Myocyte (in vitro differentiated cells): ENCODE measurements around the gene ULK3. TPM values are rescaled to one million over a fixed set of nuclear protein-coding genes. Genes with fewer than 3 reads are reported as not detected.
A peak's percentile ranks its signal among the peaks of the same experiment; 100 is the strongest.

Source experiments
- DNase-seq: peaks from one replicate; pipeline ENCODE4 v3.0.0-alpha.2; 2012; ENCODE audit warnings: low read depth
- total RNA-seq: library from RNA; depleted of rRNA; stranded (reverse); fragments of >200 nt; gene quantifications from 2 replicates; pipeline ENCODE4 v1.2.3, GENCODE V29; 2014

Gene ULK3
- total RNA-seq, 1 donor from 2014 or later, result 75.0 TPM

- DNase-seq, result no peak
Observed at GRCh38 chr15:74800559-74801094, 42.3 kb downstream of the ULK3 start.

GRCh38 chr15:74799856-74800558 lies 42.9 kb downstream of the ULK3 start:
- peak; percentile 72 for DNase-seq

DNA sequence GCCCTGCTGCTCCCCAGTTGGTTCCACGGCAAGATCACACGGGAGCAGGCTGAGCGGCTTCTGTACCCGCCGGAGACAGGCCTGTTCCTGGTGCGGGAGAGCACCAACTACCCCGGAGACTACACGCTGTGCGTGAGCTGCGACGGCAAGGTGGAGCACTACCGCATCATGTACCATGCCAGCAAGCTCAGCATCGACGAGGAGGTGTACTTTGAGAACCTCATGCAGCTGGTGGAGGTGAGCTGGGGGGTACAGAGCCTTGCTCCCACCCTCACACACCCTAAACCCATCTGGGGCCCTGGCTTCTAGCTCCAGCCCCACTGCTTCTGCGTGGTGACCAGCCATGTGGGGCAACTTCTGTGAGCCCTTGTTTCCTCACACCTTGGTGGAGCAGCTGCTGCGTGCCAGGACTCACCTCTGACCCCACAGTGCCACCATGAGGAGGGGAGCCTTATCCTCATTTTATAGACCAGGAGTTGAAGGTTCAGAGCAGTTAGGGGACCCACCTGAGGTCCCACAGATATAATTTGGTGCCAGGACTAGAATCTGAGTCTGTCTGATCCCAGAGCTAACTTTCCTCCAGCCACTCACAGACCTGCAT lies 43.6 kb downstream of the ULK3 start:
- no peak for DNase-seq

GRCh38 chr15:74798388-74799254 lies 44.3 kb downstream of the ULK3 start:
- no peak for DNase-seq

DNA sequence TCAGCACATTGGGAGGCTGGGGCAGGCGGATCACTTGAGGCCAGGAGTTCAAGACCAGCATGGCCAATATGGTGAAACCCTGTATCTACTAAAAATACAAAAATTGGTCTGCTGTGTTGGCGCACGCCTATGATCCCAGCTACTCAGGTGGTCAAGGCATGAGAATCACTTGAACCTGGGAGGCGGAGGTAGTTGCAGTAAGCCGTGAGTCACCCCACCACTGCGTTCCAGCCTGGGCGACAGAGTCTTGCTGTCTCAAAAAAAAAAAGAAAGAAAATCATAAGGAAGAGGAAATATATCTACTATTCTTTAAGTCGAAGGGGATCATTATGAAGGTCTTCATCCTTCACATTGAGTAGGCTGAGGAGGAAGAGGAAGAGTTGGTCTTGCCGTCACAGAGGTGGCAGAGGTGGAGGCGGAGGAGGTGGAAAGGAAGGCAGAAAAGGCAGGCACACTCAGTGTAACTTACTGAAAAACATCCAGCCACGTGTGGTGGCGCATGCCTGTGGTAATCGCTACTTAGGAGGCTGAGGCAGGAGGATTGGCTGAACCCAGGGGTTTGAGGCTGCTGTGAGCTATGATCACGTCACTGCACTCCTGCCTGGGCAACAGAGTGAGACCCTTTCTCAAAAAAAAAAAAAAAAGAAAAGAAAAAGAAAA lies 46.9 kb downstream of the ULK3 start:
- no peak for DNase-seq

DNA sequence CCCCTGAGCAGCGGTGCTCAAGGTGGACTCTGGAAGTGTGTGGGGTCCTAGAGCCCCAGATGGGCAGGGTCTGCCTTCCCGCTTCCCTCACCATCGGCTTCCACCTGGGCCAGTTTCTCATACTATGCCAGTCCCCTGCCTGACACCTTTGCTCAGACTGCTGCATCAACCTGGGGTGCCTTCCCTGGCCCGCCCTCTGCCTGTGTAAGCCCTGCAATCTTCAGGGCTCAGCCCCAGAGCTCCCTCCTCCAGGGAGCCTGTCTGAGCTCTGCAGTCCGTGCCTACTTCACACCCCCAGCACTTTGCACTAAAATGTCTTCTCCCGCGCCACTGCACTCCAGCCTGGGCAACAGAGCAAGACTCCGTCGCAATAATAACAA lies 48.0 kb downstream of the ULK3 start:
- DNase-seq, result no peak

- DNase-seq, result no peak
Observed at GRCh38 chr15:74794248-74794969, 48.5 kb downstream of the ULK3 start.

DNA sequence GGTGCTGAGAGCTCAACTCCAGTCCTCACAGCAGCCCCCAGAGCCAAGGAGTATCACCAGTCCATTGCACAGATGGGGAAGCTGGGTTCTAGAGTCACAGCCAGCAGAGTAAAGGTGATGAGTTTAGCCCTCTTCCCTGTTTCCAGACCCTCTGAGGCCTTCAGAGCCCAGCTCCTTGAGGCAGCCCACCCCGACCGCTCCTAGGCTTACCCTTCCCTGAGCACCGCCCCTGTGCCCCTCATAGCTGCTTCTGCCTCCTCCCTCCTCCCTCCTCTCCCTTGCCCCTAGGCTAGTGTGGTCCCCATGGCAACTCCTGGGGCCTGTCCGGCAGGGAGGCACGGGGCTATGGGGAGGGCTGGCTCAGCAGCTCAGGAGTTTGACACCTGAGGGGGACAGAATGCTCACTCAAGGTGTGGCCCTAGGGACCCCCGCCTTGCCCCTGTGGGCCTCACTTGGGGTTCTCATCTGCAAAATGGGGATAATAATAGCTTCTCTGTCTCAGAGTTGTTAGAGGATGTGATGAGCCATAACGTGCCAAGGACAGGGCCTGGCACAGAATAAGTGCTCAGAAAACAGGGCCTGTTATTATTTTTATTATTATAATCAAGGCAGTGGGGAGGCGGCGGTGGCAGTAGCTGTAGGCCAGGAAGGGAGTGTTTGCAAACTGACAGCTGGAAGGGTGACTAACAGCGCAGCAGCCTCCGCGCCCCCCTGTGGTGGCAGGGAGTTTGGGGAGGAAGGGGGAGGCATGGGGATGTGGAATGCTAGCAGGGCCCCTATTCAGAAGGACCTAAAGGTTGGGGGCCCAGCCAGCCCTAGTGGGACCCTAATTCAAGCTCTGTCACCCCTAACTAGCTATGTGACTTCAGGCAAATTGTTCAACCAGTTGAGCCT lies 49.6 kb downstream of the ULK3 start:
- no peak for DNase-seq

GRCh38 chr15:74792227-74793016 lies 50.5 kb downstream of the ULK3 start:
- no peak for DNase-seq

- DNase-seq, result no peak
Observed at GRCh38 chr15:74791667-74792066, 51.3 kb downstream of the ULK3 start.

- no peak for DNase-seq
Observed at GRCh38 chr15:74791007-74791406, 51.9 kb downstream of the ULK3 start.

DNA sequence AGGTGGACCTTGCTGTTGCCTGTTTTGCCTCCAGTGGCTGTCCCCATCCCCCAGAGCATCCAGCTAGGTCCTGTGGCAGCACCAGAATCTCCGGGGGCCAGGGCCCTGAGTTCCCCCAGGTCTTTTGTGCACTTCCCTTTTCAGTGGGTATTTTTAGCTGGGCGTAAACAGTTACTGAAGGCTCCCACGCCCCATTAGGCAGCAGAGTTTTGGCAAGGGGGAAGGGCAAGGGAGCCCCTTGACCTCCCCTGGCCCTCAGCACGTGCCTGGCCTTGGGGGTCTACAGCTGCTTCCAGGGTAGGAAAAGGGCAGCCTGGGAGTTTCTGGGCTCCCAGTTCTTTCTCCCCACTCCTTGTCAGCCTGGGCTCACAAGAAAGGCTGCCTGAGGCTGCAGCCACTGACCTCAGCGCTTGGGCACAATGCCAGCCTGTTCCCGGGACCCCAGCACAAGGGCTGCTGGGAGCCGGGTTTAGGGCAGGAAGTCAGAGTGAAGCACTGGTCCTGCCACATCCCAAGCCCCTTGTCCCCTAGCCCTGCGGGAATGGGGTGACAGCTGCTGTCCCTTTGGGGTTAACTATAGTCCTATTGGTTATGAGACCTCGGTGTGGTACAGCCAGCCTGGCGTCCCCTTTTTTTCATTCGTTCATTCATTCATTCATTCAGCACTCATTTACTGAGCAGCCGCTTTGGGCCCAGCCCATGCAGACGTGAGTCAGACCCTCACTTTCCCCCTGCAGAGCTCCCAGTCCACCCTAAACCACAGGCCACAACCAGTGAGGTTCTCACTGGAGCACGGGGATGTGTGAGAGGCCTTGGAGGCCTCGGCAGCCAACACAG lies 52.7 kb downstream of the ULK3 start:
- peak; percentile 89 for DNase-seq

DNA sequence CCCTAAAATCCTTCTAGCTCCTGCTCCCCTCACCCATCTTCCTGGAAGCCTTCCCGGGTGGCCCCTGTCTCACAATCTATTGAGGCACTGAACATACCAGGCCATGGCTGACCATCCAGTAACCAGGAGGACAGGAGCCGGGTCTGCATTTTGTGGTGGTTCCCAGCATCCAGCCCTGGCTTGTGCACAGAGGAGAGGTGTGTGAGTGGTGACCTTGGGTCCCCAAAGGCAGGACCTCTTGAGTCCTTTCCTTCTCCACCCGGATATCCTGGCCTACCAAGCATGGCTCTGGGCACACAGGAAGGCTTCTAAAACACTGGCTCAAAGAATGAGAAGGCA lies 53.2 kb downstream of the ULK3 start:
- no peak for DNase-seq

DNA sequence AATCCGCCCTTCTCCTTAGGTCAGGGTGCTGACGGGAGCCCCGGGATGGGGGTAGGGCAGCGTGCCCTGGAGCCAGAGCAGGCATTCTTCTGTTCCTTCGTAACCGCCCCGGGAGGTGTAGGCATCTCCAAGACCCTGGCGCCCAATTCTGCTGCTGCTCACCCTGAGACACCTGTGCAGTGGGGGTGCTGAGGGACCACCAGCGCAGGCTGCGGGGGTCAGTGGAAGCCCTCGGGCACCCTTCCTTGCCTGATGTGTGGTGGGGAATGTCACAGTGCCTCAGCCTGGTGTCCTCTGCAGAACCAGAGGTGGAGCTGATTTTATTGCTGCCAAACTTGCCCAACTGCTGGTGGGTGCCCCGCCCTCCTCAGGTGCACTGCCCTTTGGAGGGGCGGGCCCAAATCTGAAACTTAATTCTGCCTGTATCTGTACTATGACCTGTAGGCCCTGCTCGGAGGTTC lies 53.8 kb downstream of the ULK3 start:
- DNase-seq, result no peak

DNA sequence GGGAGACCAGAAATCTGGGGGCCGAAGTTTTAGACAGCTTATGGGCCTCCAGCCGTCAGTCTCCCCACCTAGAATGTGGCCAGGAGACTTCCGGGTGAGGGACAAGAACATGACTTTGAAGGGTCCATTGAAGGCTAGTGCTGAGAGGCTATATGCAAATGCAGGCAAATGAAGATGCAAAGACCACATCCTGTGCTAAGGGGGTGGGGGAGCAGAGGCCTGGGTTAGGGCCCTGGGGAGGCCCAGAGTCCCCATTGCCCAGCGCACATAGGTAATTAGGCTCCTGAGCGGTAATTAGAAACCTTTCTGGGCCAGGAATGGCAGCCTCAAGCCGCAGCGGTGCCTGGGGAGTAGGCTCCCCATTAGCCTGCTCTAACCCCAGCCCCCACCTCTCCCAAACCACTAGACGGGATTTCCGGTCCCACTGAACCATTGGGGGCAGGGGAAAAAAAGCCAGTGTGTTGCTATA lies 54.2 kb downstream of the ULK3 start:
- DNase-seq, result no peak

- no peak for DNase-seq
Observed at GRCh38 chr15:74788042-74788682, 54.8 kb downstream of the ULK3 start.
